Prostate gland (tissue), 2 donors: ENCODE measurements around the gene GPAT2. TPM values are rescaled to one million over a fixed set of nuclear protein-coding genes. Genes with fewer than 3 reads are reported as not detected.
"Not testable (repeated sequence)": the region's sequence is repeated elsewhere in the genome, so short reads cannot be mapped to it uniquely, and the experiment has no call there.

Experiments
- DNase-seq: peaks from one replicate; pipeline ENCODE4 v3.0.0-alpha.2; 2019; ENCODE audit warnings: low spot score
- H3K27ac ChIP-seq, 2 donors: fragments of 200-600 bp; sonication (generic); 2 replicates each; pipeline ENCODE4 v1.5.1; 2017 to 2019
- H3K27me3 ChIP-seq: fragments of 200-600 bp; sonication (generic); replicated peaks from 2 replicates; pipeline ENCODE4 v1.5.1; 2019; ENCODE audit not compliant: insufficient read depth
- H3K36me3 ChIP-seq, 2 donors: fragments of 200-600 bp; sonication (generic); 1 replicate in 1 of 2; 2 replicates in 1 of 2; pipeline versions ENCODE4 v1.5.1 to v1.8.1; 2017 to 2019
- H3K4me1 ChIP-seq: fragments of 200-600 bp; sonication (generic); replicated peaks from 2 replicates; pipeline ENCODE4 v1.5.1; 2019
- H3K4me3 ChIP-seq, 2 donors: fragments of 200-600 bp; sonication (generic); 2 replicates each; pipeline ENCODE4 v1.5.1; 2017 to 2019
- H3K9me3 ChIP-seq: fragments of 200-600 bp; sonication (generic); 2 replicates; pipeline ENCODE4 v1.5.1; 2017
- POLR2A ChIP-seq: fragments of 450-650 bp; IDR thresholded peaks from one replicate; pipeline ENCODE4 v1.6.1; 2016; ENCODE audit warnings: antibody characterized with exemption, mild to moderate bottlenecking
- POLR2AphosphoS5 ChIP-seq: sonication (generic); formaldehyde crosslinking; IDR thresholded peaks from one replicate; pipeline ENCODE4 v1.6.1; 2017; ENCODE audit warnings: antibody characterized with exemption
- WGBS: methylation state at CpG from one replicate; pipeline ENCODE4 v1.1.5; 2018; 5-methylcytosine and 5-hydroxymethylcytosine counted together
- intact Hi-C: fragments of 100-400 bp; cut with DNase I; formaldehyde crosslinking; loops from one replicate; pipeline ENCODE4 v1.14.2; 2022
- total RNA-seq, 2 donors: library from RNA; depleted of rRNA; stranded (reverse); fragments of >200 nt; gene quantifications; one replicate each; pipeline ENCODE4 v1.1.0, GENCODE V29; 2016
- TF ChIP-seq, protein P1 (sequence below), 4 experiments: fragments of 200-600 bp in 2 of 4; fragments of 450-650 bp in 2 of 4; sonication (generic) in 2 of 4; IDR thresholded peaks; 1 replicate in 3 of 4; 2 replicates in 1 of 4; pipeline ENCODE4 v1.5.1; 2016 to 2019; ENCODE audit warnings: antibody characterized with exemption in 4 of 4, mild to moderate bottlenecking in 2 of 4, moderate library complexity in 2 of 4

GPAT2 gene
- total RNA-seq, 2 donors from 2014 or later: 0.96 to 19.5 TPM

- Histone ChIP-seq H3K4me1 (no peaks in the 10 kb centered on the region), H3K9me3 (no peaks in the 10 kb centered on the region), H3K27me3 (no peaks in the 10 kb centered on the region), H3K36me3 (no peaks in the 10 kb centered on the region), H3K4me3 (no peak overlapping the region), H3K27ac (no peak overlapping the region)
- intact Hi-C loops: no loop called here
- 56% methylated on average over 2 of the region's 2 CpGs for WGBS
- TF ChIP-seq, protein P1, sequence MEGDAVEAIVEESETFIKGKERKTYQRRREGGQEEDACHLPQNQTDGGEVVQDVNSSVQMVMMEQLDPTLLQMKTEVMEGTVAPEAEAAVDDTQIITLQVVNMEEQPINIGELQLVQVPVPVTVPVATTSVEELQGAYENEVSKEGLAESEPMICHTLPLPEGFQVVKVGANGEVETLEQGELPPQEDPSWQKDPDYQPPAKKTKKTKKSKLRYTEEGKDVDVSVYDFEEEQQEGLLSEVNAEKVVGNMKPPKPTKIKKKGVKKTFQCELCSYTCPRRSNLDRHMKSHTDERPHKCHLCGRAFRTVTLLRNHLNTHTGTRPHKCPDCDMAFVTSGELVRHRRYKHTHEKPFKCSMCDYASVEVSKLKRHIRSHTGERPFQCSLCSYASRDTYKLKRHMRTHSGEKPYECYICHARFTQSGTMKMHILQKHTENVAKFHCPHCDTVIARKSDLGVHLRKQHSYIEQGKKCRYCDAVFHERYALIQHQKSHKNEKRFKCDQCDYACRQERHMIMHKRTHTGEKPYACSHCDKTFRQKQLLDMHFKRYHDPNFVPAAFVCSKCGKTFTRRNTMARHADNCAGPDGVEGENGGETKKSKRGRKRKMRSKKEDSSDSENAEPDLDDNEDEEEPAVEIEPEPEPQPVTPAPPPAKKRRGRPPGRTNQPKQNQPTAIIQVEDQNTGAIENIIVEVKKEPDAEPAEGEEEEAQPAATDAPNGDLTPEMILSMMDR (IDR thresholded peaks at IDR 0.05): no peak
- TF ChIP-seq POLR2AphosphoS5 (no peak), POLR2A (no peak)
- no peak for DNase-seq
Observed at GRCh38 chr2:96081042-96081441, 46.3 kb upstream of the GPAT2 start.

DNA sequence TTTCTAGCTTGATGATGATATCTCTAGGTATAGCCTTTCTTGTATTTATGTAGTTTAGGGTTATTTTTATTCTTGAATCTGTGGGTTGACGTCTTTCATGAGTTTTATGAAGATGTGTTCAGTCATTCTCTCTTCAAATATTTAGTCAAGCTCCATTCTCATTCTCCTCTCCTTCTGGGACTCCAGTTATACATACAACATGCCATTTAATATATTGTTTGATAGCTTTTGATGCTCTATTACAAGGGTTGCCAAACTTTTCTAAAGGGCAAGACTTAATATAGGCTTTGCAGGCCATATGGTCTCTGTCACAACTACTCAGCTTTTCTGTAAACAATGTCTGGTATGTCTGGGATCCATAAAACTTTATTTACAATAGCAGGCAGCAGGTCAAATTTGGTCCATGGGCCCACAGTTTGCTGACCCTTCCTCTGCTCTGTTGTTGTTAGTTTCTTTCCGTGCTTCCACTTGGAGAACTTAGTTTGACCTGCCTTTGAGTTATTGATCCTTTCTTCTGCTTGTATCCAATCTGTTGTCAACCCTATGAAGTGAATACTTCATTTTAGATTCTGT lies 40.6 kb upstream of the GPAT2 start:
- Histone ChIP-seq H3K4me1 (no peaks in the 10 kb centered on the region), H3K36me3 (no peaks in the 10 kb centered on the region), H3K27ac (no peak overlapping the region), H3K27me3 (no peaks in the 10 kb centered on the region), H3K4me3 (no peak overlapping the region), H3K9me3 (no peaks in the 10 kb centered on the region)
- 63% methylated on average over 2 of the region's 2 CpGs for WGBS
- intact Hi-C loops: no loop called here
- TF ChIP-seq POLR2AphosphoS5 (no peak), POLR2A (no peak)
- TF ChIP-seq, protein P1 (IDR thresholded peaks at IDR 0.05): no peak
- no peak for DNase-seq

DNA sequence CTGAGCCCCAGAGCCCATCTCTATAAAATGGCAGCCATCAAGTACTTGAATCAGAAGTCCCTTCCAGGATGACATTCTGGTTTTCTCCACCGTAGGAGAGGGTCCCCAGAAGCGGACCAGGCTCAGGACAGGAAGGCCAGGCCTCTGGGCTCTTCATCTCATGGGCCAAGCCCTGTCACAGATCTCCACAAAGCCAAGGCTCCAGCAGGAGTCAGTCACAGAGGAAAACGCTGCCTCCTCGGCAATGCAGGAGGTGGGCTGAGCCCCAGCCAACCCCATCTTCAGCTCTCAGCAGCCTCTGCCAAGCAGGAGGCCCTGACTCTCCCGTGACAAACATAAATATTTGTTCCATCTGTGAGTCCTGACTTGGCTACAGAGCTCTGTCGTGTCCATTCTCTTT lies 39.4 kb upstream of the GPAT2 start:
- H3K27ac ChIP-seq: no peak overlapping the region
- no peaks in the 10 kb centered on the region for H3K4me1 ChIP-seq
- WGBS: 75% methylated on average over 6 of the region's 6 CpGs
- H3K36me3 ChIP-seq: no peaks in the 10 kb centered on the region
- DNase-seq: no peak
- intact Hi-C loops: no loop called here
- no peaks in the 10 kb centered on the region for H3K9me3 ChIP-seq
- TF ChIP-seq, protein P1 (IDR thresholded peaks at IDR 0.05): no peak
- TF ChIP-seq POLR2A (no peak), POLR2AphosphoS5 (no peak)
- H3K27me3 ChIP-seq: no peaks in the 10 kb centered on the region
- no peak overlapping the region for H3K4me3 ChIP-seq

DNA sequence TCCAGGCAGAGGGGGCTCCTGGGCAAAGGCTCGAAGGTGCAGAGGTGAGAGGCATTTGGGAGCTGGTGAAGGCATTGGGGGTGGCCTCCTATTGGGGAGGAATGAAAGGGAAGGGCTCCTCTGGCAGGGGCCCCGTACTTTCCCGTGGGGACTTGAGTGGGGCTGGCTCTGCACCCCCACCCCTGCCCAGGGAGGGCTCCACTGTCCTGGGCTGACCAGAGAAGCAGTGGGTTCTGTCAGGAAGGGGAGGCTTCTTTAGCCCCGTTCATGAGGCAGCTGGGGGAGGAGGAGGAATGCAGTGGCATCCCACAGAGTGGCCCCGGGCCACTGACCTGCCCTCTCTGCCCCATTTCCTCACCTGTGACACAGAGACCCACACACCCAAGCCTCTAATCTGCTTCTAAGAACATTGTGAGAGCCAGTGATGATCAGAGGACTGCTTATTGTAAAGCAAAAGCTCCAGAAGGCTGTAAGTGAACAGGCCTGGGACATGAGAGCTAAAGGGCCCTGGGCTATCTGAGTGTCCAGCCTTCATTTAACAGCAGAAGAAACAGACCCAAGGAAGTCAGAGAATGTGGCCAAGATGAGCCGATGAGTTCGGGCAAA lies 38.6 kb upstream of the GPAT2 start:
- Histone ChIP-seq H3K4me1 (no peaks in the 10 kb centered on the region), H3K36me3 (no peaks in the 10 kb centered on the region), H3K27ac (no peak overlapping the region), H3K4me3 (no peak overlapping the region), H3K27me3 (no peaks in the 10 kb centered on the region), H3K9me3 (no peaks in the 10 kb centered on the region)
- TF ChIP-seq POLR2AphosphoS5 (no peak), POLR2A (no peak)
- TF ChIP-seq, protein P1 (IDR thresholded peaks at IDR 0.05): no peak
- intact Hi-C loops: no loop called here
- no peak for DNase-seq
- WGBS: 71% methylated on average over 7 of the region's 7 CpGs

GRCh38 chr2:96072746-96073145 lies 38.0 kb upstream of the GPAT2 start:
- 90% methylated on average over 10 of the region's 11 CpGs for WGBS
- intact Hi-C loops: no loop called here
- no peaks in the 10 kb centered on the region for H3K4me1 ChIP-seq

DNA sequence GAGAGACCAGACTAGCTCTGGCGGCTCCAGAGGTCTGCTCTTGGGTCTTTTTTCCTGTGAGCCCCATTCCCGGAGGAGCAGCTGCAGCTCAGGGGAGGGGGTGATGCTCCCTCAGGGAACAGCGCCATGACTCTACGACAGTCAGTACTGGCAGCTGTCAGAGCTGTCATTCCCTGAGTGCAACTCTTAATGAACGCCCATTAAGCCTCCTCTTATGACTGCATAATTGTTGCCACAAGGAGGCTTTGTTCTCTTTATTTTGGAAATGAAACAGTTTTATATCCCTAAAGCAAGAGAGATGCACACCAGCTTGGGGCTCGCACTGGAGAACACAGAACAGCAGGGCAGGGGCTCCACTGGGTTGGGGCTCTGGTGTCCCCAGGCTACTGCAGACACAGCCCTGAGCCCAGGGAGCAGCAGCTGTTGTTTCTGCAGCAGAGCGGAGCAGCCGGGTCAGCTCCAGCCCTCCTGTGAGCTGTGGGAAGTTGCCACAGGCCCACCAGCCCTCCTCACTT lies 37.3 kb upstream of the GPAT2 start:
- H3K27me3 ChIP-seq, H3K4me1 ChIP-seq, DNase-seq, H3K36me3 ChIP-seq, H3K4me3 ChIP-seq, intact Hi-C loops, H3K9me3 ChIP-seq, H3K27ac ChIP-seq: not testable (repeated sequence)
- WGBS: 75% methylated on average over 7 of the region's 8 CpGs

More at GRCh38 chr2:96072746-96073145, 38.0 kb upstream of the GPAT2 start:
- Histone ChIP-seq H3K27ac (no peak overlapping the region), H3K9me3 (no peaks in the 10 kb centered on the region), H3K27me3 (no peaks in the 10 kb centered on the region), H3K36me3 (no peaks in the 10 kb centered on the region), H3K4me3 (no peak overlapping the region)
- TF ChIP-seq POLR2AphosphoS5: no peak
- no peak for TF ChIP-seq POLR2A
- TF ChIP-seq, protein P1 (IDR thresholded peaks at IDR 0.05): no peak
- no peak for DNase-seq

DNA sequence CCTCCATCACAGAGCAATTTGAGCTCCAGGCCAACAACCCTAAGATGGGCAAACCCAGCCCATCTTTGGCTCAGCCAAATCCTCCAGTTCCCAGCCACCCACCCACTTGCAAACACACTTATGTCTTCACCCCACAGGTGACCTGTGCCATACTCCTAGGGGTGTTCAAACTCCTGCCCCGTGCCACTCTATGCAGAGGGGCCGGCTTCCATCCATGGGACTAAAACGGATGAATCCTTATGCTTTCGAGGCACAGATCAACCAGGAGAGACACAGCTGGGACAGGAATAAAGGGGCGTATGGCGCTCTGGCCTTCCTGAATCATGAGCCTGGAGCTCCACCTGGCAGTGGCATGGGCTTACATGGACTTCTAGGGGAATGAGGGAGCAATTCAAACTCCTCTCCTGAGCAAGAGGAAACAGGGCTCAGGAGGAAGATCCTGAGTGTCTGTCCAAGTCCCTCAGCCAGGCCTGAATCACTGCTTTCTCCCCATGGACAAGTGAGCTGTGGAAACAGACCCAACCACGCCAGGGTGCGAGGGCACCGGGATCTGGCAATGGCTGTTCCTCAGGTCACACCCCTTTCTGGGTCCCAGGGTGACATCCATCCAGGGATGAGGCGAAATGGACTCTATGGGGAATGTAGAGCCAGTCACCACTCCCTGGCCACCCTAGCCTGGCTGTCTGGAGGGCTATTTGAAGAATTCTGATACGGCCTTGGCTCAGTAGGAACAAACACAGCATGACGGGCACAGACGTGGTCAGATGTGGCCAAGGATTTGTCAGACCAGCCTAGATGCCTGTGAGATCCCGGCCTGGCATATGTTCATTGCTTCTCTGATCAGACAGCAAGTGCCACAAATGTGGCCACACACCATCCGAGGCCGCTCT lies 36.6 kb upstream of the GPAT2 start:
- H3K27me3 ChIP-seq, H3K36me3 ChIP-seq, H3K27ac ChIP-seq, H3K4me3 ChIP-seq, intact Hi-C loops, H3K9me3 ChIP-seq, DNase-seq, H3K4me1 ChIP-seq: not testable (repeated sequence)
- WGBS: 100% methylated on average over 11 of the region's 16 CpGs
